HepG2 (cell line): ENCODE data around the gene MTOR. TPM values are rescaled to one million over a fixed set of nuclear protein-coding genes. Genes with fewer than 3 reads are reported as not detected.
"Not testable (repeated sequence)": the region's sequence is repeated elsewhere in the genome, so short reads cannot be mapped to it uniquely, and the experiment has no call there.

ENCODE experiments used
- CCDC6 ChIP-seq: sonication (generic); formaldehyde crosslinking; IDR thresholded peaks from 2 replicates; pipeline ENCODE4 v1.8.1; 2022; ENCODE audit warnings: mild to moderate bottlenecking, missing genetic modification reagents, moderate library complexity
- ERF ChIP-seq: IDR thresholded peaks from 2 replicates; pipeline ENCODE4 v1.6.1; 2018; ENCODE audit warnings: missing biosample characterization, missing genetic modification reagents
- FOXA1 ChIP-seq, 2 experiments: fragments of 450-650 bp in 1 of 2; sonication (generic) in 1 of 2; formaldehyde crosslinking in 1 of 2; IDR thresholded peaks; 2 replicates each; pipeline versions ENCODE4 v1.4.0 to v1.6.1; 2016 to 2020; ENCODE audit warnings: missing genetic modification reagents in 1 of 2
- FOXK2 ChIP-seq: fragments of 450-650 bp; IDR thresholded peaks from 2 replicates; pipeline ENCODE4 v1.6.1; 2016
- FOXO1 ChIP-seq: sonication (generic); formaldehyde crosslinking; IDR thresholded peaks from 2 replicates; pipeline ENCODE4 v1.4.0; 2020; ENCODE audit warnings: missing genetic modification reagents
- HMG20A ChIP-seq: IDR thresholded peaks from 2 replicates; pipeline ENCODE4 v1.6.1; 2016; ENCODE audit warnings: borderline replicate concordance
- HNRNPK ChIP-seq: fragments of 200-400 bp; formaldehyde crosslinking; IDR thresholded peaks from 2 replicates; pipeline ENCODE4 v1.6.1; 2018; ENCODE audit warnings: low read length, low read depth, moderate library complexity, mild to moderate bottlenecking; ENCODE audit not compliant: poor library complexity, severe bottlenecking
- PHF21A ChIP-seq: sonication (generic); formaldehyde crosslinking; IDR thresholded peaks from 2 replicates; pipeline ENCODE4 v1.5.0; 2020; ENCODE audit warnings: mild to moderate bottlenecking, missing genetic modification reagents
- PITX1 ChIP-seq: sonication (generic); formaldehyde crosslinking; IDR thresholded peaks from 2 replicates; pipeline ENCODE4 v1.5.1; 2020; ENCODE audit warnings: mild to moderate bottlenecking, missing genetic modification reagents
- SMC3 ChIP-seq: IDR thresholded peaks from 2 replicates; pipeline ENCODE4 v1.6.1; 2011; ENCODE audit warnings: low read length, improper control_type of control experiment
- SOX5 ChIP-seq: IDR thresholded peaks from 2 replicates; pipeline ENCODE4 v1.6.1; 2016; ENCODE audit warnings: borderline replicate concordance
- SOX6 ChIP-seq, 2 experiments: fragments of 450-650 bp in 1 of 2; sonication (generic) in 1 of 2; formaldehyde crosslinking in 1 of 2; IDR thresholded peaks; 2 replicates each; pipeline versions ENCODE4 v1.4.0 to v1.6.1; 2017 to 2020; ENCODE audit warnings: antibody characterized with exemption in 1 of 2, mild to moderate bottlenecking in 1 of 2, missing genetic modification reagents in 1 of 2
- ZBTB7B ChIP-seq: sonication (generic); formaldehyde crosslinking; IDR thresholded peaks from 2 replicates; pipeline ENCODE4 v1.4.0; 2020; ENCODE audit warnings: missing genetic modification reagents
- ZNF878 ChIP-seq: sonication (generic); formaldehyde crosslinking; IDR thresholded peaks from 2 replicates; pipeline ENCODE4 v1.8.1; 2023; ENCODE audit warnings: mild to moderate bottlenecking, missing genetic modification reagents, moderate library complexity
- polyA plus RNA-seq, 8 experiments: library from polyadenylated mRNA; depleted of rRNA in 3 of 8; stranded (reverse) in 7 of 8; unstranded in 1 of 8; fragments of >200 nt; fragmentation: Illumina TruSeq in 4 of 8; extraction: Trizol in 4 of 8; gene quantifications; 2 replicates each; pipeline versions ENCODE4 v1.2.1 to v1.2.3, GENCODE V29; 2011 to 2016; ENCODE audit warnings: low read depth in 4 of 8, missing spikeins in 1 of 8, mixed read lengths in 1 of 8; ENCODE audit not compliant: insufficient read depth in 1 of 8
- total RNA-seq, 5 experiments: library from RNA; depleted of rRNA; stranded (reverse); fragments of >200 nt; fragmentation: Illumina TruSeq; extraction: Trizol; gene quantifications; 2 replicates each; pipeline ENCODE4 v1.2.3, GENCODE V29; 2016; ENCODE audit warnings: low read depth in 1 of 5
- TF ChIP-seq, protein P1 (sequence below): sonication (generic); formaldehyde crosslinking; IDR thresholded peaks from 2 replicates; pipeline ENCODE4 v1.5.0; 2020; ENCODE audit warnings: mild to moderate bottlenecking, missing genetic modification reagents, borderline replicate concordance
- TF ChIP-seq, protein P2 (sequence below): sonication (generic); formaldehyde crosslinking; IDR thresholded peaks from 2 replicates; pipeline ENCODE4 v1.4.0; 2020; ENCODE audit warnings: missing genetic modification reagents, borderline replicate concordance
- TF ChIP-seq, protein P3 (sequence below): fragments of 450-650 bp; IDR thresholded peaks from 2 replicates; pipeline ENCODE4 v1.6.1; 2016
- TF ChIP-seq, protein P4 (sequence below): sonication (generic); formaldehyde crosslinking; IDR thresholded peaks from 2 replicates; pipeline ENCODE4 v1.4.0; 2020; ENCODE audit warnings: missing genetic modification reagents

The MTOR gene
- total and polyA plus RNA-seq, 2 of the 13 experiments (the other 11 are each of a cell fraction or from before 2014, with no cell fraction given) = 24.6 to 34.6 TPM

DNA sequence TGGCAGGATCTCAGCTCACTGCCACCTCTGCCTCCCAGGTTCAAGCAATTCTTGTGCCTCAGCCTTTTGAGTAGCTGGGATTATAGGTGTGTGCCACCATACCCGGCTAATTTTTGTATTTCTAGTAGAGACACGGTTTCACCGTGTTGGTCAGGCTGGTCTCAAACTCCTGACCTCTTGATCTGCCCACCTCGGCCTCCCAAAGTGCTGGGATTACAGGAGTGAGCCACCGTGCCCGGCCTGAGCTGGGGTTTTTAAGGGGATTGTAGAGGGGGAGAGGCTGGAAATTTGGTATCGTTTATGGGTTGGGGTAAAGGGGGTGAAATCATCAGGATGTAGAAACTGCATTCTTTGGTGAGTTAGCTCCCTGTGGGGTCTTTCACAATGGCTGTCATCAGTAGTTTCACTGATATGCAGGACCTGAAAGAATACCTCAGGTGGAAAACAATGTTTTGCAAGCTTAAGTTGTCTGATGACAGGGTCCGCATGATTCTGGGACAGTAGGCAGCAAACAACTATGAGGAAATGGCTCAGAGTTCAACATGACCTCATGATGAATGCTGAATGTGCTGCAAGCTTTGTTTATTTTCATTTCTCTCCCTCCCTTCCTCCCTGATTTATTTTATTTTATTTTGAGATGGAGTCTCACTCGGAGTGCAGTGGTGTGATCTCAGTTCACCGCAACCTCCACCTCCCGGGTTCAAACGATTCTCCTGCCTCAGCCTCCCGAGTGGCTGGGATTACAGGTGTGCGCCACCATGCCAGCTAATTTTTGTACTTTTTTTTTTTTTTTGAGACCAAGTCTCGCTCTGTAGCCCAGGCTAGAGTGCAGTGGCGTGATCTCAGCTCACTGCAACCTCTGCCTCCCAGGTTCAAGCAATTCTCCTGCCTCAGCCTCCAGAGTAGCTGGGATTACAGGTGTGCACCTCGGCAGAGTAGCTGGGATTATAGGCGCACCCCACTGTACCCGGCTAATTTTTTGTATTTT, 5.3 kb upstream of the MTOR start (continued):
- peak; percentile 74; the same call in 1 of the 2 replicates for TF ChIP-seq FOXK2
- TF ChIP-seq, protein P1, sequence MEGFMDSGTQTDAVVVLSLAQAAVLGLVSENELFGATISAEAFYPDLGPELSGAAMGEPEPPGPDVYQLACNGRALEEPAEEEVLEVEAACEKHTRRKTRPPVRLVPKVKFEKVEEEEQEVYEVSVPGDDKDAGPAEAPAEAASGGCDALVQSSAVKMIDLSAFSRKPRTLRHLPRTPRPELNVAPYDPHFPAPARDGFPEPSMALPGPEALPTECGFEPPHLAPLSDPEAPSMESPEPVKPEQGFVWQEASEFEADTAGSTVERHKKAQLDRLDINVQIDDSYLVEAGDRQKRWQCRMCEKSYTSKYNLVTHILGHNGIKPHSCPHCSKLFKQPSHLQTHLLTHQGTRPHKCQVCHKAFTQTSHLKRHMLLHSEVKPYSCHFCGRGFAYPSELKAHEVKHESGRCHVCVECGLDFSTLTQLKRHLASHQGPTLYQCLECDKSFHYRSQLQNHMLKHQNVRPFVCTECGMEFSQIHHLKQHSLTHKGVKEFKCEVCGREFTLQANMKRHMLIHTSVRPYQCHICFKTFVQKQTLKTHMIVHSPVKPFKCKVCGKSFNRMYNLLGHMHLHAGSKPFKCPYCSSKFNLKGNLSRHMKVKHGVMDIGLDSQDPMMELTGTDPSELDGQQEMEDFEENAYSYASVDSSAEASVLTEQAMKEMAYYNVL = peak; percentile 74; the same call in 1 of the 2 replicates
- not testable (repeated sequence) for TF ChIP-seq FOXA1, SOX6 (IDR thresholded peaks at IDR 0.05)
- peak; percentile 73 for TF ChIP-seq FOXA1 (CRISPR knock-in tag; IDR thresholded peaks at IDR 0.05)
- TF ChIP-seq, protein P2, sequence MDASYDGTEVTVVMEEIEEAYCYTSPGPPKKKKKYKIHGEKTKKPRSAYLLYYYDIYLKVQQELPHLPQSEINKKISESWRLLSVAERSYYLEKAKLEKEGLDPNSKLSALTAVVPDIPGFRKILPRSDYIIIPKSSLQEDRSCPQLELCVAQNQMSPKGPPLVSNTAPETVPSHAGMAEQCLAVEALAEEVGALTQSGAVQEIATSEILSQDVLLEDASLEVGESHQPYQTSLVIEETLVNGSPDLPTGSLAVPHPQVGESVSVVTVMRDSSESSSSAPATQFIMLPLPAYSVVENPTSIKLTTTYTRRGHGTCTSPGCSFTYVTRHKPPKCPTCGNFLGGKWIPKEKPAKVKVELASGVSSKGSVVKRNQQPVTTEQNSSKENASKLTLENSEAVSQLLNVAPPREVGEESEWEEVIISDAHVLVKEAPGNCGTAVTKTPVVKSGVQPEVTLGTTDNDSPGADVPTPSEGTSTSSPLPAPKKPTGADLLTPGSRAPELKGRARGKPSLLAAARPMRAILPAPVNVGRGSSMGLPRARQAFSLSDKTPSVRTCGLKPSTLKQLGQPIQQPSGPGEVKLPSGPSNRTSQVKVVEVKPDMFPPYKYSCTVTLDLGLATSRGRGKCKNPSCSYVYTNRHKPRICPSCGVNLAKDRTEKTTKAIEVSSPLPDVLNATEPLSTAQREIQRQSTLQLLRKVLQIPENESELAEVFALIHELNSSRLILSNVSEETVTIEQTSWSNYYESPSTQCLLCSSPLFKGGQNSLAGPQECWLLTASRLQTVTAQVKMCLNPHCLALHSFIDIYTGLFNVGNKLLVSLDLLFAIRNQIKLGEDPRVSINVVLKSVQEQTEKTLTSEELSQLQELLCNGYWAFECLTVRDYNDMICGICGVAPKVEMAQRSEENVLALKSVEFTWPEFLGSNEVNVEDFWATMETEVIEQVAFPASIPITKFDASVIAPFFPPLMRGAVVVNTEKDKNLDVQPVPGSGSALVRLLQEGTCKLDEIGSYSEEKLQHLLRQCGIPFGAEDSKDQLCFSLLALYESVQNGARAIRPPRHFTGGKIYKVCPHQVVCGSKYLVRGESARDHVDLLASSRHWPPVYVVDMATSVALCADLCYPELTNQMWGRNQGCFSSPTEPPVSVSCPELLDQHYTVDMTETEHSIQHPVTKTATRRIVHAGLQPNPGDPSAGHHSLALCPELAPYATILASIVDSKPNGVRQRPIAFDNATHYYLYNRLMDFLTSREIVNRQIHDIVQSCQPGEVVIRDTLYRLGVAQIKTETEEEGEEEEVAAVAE = peak; percentile 72; the same call in 1 of the 2 replicates
- TF ChIP-seq SOX6 (CRISPR knock-in tag; IDR thresholded peaks at IDR 0.05) = peak; percentile 96
- 0 out of 2 replicates have a peak, but pooled peaks have one; percentile 28 for TF ChIP-seq ERF (CRISPR knock-in tag)
- TF ChIP-seq PITX1 (CRISPR knock-in tag) = peak; percentile 52; the same call in 1 of the 2 replicates
- TF ChIP-seq CCDC6 = 0 out of 2 replicates have a peak, but pooled peaks have one; percentile 28
- TF ChIP-seq SOX5 (CRISPR knock-in tag) = peak; percentile 93
- peak; percentile 26; the same call in 1 of the 2 replicates for TF ChIP-seq SMC3
- 0 out of 2 replicates have a peak, but pooled peaks have one; percentile 16 for TF ChIP-seq PHF21A (CRISPR knock-in tag)
- peak; percentile 97 for TF ChIP-seq FOXO1 (CRISPR knock-in tag)
- 0 out of 2 replicates have a peak, but pooled peaks have one; percentile 20 for TF ChIP-seq ZNF878 (CRISPR knock-in tag)
- peak; percentile 79; the same call in 1 of the 2 replicates for TF ChIP-seq HMG20A (CRISPR knock-in tag)
- TF ChIP-seq, protein P3, sequence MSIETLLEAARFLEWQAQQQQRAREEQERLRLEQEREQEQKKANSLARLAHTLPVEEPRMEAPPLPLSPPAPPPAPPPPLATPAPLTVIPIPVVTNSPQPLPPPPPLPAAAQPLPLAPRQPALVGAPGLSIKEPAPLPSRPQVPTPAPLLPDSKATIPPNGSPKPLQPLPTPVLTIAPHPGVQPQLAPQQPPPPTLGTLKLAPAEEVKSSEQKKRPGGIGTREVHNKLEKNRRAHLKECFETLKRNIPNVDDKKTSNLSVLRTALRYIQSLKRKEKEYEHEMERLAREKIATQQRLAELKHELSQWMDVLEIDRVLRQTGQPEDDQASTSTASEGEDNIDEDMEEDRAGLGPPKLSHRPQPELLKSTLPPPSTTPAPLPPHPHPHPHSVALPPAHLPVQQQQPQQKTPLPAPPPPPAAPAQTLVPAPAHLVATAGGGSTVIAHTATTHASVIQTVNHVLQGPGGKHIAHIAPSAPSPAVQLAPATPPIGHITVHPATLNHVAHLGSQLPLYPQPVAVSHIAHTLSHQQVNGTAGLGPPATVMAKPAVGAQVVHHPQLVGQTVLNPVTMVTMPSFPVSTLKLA = peak; percentile 62; the same call in 1 of the 2 replicates
- TF ChIP-seq, protein P4, sequence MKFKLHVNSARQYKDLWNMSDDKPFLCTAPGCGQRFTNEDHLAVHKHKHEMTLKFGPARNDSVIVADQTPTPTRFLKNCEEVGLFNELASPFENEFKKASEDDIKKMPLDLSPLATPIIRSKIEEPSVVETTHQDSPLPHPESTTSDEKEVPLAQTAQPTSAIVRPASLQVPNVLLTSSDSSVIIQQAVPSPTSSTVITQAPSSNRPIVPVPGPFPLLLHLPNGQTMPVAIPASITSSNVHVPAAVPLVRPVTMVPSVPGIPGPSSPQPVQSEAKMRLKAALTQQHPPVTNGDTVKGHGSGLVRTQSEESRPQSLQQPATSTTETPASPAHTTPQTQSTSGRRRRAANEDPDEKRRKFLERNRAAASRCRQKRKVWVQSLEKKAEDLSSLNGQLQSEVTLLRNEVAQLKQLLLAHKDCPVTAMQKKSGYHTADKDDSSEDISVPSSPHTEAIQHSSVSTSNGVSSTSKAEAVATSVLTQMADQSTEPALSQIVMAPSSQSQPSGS = peak; percentile 99
- peak; percentile 31; the same call in 1 of the 2 replicates for TF ChIP-seq ZBTB7B (CRISPR knock-in tag)
- peak; percentile 47 for TF ChIP-seq HNRNPK
